Esophagus muscularis mucosa (tissue), 3 donors: ENCODE results near the gene SAP25.

Experiments used
- POLR2A ChIP-seq: fragments of 450-650 bp; IDR thresholded peaks from one replicate; pipeline ENCODE4 v1.6.1; 2017; ENCODE audit warnings: antibody characterized with exemption, moderate library complexity, mild to moderate bottlenecking, low read depth
- TF ChIP-seq, protein P1 (sequence below), 3 experiments: fragments of 200-600 bp in 2 of 3; fragments of 450-650 bp in 1 of 3; sonication (generic) in 2 of 3; IDR thresholded peaks; one replicate each; pipeline ENCODE4 v1.5.1; 2017 to 2019; ENCODE audit warnings: antibody characterized with exemption in 3 of 3, mild to moderate bottlenecking in 2 of 3, moderate library complexity in 1 of 3

DNA sequence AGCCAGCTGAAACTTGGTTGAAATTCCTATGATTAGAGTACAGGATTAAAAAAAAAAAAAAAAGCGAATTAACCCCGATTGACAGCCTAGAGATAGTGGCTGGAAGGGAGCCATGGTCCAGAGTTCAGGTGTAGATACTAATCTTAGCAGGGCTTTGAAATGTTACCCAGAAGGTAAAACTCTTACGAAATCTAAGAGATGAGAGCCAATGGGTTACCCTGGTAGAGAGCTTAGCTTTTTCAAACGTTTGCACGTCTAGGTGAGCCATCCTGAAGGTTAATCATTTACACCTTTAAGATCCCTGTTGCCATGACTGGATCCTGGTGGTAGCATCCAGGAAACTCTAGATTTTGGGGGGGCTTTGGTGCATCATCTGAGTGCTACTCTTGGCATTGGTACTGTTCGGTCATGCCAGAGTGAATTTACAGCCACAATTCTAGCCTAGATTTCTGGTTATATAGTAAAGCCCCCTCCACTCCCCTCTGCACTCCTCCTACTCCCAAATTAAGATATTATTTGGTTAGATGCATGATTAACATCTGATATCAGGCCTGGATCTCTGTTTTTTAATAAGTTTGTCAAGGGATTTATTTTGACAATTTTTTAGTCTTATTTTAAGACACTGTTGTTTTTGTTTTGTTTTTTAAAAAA is 33.5 kb downstream of the SAP25 start:
- TF ChIP-seq, protein P1, sequence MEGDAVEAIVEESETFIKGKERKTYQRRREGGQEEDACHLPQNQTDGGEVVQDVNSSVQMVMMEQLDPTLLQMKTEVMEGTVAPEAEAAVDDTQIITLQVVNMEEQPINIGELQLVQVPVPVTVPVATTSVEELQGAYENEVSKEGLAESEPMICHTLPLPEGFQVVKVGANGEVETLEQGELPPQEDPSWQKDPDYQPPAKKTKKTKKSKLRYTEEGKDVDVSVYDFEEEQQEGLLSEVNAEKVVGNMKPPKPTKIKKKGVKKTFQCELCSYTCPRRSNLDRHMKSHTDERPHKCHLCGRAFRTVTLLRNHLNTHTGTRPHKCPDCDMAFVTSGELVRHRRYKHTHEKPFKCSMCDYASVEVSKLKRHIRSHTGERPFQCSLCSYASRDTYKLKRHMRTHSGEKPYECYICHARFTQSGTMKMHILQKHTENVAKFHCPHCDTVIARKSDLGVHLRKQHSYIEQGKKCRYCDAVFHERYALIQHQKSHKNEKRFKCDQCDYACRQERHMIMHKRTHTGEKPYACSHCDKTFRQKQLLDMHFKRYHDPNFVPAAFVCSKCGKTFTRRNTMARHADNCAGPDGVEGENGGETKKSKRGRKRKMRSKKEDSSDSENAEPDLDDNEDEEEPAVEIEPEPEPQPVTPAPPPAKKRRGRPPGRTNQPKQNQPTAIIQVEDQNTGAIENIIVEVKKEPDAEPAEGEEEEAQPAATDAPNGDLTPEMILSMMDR (IDR thresholded peaks at IDR 0.05) = no peak
- TF ChIP-seq POLR2A = no peak
